Esophagus squamous epithelium (tissue), 4 donors: ENCODE data around the gene KIAA1217.

ENCODE experiments used
- POLR2A ChIP-seq, 4 donors: fragments of 450-650 bp; IDR thresholded peaks; one replicate each; pipeline ENCODE4 v1.6.1; 2017; ENCODE audit warnings: antibody characterized with exemption in 4 of 4, mild to moderate bottlenecking in 4 of 4, moderate library complexity in 3 of 4
- TF ChIP-seq, protein P1 (sequence below), 6 experiments: fragments of 450-650 bp in 4 of 6; fragments of 200-600 bp in 2 of 6; sonication (generic) in 2 of 6; IDR thresholded peaks; one replicate each; pipeline ENCODE4 v1.5.1; 2016 to 2019; ENCODE audit warnings: antibody characterized with exemption in 6 of 6, mild to moderate bottlenecking in 4 of 6, moderate library complexity in 4 of 6

DNA sequence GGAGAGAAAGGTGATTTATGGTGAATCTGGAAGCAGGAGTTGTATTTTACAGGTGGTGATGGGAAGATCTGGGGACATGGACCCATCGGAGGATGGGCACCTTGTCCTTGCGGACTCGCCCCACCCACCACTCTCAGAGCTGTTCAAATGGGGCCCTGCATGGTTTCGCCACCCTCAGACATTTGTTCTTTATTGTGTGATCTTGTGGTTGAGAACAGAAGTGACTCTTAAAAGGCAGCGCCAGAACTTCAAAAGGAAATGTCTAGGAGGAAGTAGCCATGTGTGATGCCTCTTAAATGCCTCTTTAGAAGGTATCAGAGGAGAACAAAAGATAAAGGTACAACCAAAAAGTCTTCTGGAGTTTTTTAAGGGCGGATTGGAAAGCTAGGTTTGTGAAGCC lies 205.7 kb downstream of the KIAA1217 start:
- TF ChIP-seq, protein P1, sequence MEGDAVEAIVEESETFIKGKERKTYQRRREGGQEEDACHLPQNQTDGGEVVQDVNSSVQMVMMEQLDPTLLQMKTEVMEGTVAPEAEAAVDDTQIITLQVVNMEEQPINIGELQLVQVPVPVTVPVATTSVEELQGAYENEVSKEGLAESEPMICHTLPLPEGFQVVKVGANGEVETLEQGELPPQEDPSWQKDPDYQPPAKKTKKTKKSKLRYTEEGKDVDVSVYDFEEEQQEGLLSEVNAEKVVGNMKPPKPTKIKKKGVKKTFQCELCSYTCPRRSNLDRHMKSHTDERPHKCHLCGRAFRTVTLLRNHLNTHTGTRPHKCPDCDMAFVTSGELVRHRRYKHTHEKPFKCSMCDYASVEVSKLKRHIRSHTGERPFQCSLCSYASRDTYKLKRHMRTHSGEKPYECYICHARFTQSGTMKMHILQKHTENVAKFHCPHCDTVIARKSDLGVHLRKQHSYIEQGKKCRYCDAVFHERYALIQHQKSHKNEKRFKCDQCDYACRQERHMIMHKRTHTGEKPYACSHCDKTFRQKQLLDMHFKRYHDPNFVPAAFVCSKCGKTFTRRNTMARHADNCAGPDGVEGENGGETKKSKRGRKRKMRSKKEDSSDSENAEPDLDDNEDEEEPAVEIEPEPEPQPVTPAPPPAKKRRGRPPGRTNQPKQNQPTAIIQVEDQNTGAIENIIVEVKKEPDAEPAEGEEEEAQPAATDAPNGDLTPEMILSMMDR (IDR thresholded peaks at IDR 0.05): no peak
- no peak for TF ChIP-seq POLR2A (IDR thresholded peaks at IDR 0.05)
